GM10266 (cell line): ENCODE data around the gene RBMS3.

Experiments used
- DNase-seq: peaks from one replicate; pipeline ENCODE4 v3.0.0; 2012; ENCODE audit errors: extremely low spot score
- TF ChIP-seq, protein P1 (sequence below): IDR thresholded peaks from 2 replicates; pipeline ENCODE4 v1.5.1; 2012; ENCODE audit warnings: mild to moderate bottlenecking, low read depth; ENCODE audit not compliant: control insufficient read depth, insufficient read depth; ENCODE audit errors: missing control alignments

Gene RBMS3

GRCh38 chr3:29537889-29538609, 257.2 kb downstream of the RBMS3 start:
- DNase-seq, result no peak
- TF ChIP-seq, protein P1, sequence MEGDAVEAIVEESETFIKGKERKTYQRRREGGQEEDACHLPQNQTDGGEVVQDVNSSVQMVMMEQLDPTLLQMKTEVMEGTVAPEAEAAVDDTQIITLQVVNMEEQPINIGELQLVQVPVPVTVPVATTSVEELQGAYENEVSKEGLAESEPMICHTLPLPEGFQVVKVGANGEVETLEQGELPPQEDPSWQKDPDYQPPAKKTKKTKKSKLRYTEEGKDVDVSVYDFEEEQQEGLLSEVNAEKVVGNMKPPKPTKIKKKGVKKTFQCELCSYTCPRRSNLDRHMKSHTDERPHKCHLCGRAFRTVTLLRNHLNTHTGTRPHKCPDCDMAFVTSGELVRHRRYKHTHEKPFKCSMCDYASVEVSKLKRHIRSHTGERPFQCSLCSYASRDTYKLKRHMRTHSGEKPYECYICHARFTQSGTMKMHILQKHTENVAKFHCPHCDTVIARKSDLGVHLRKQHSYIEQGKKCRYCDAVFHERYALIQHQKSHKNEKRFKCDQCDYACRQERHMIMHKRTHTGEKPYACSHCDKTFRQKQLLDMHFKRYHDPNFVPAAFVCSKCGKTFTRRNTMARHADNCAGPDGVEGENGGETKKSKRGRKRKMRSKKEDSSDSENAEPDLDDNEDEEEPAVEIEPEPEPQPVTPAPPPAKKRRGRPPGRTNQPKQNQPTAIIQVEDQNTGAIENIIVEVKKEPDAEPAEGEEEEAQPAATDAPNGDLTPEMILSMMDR, result no peak

- TF ChIP-seq, protein P1, result no peak
- DNase-seq, result no peak
Observed at GRCh38 chr3:29538610-29538958, 257.7 kb downstream of the RBMS3 start.

- TF ChIP-seq, protein P1, result no peak
- no peak for DNase-seq
Observed at GRCh38 chr3:29540544-29540943, 259.7 kb downstream of the RBMS3 start.

GRCh38 chr3:29544701-29545363, 264.0 kb downstream of the RBMS3 start:
- DNase-seq, result no peak
- TF ChIP-seq, protein P1, result no peak

DNA sequence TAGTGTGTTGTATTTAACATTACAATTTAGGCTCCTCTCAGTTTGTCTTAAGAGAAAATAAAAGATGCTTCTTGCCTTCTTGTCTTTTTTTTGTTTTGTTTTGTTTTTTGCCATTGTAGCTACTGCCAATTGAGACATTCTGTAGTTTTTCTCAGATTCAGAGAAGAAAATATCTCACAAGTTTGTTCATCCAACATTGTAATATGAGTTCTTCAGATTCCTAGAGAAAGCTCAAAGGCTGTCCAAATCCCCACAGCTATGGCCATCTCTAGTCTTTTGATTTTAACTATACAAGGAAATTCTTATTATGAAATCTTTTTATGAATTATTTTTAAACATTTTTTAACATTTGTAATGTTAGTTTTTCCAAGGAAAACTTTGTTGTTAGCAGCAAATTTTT, 264.7 kb downstream of the RBMS3 start:
- no peak for DNase-seq
- TF ChIP-seq, protein P1, result no peak

GRCh38 chr3:29552051-29552450, 271.2 kb downstream of the RBMS3 start:
- TF ChIP-seq, protein P1, result no peak
- DNase-seq, result no peak

DNA sequence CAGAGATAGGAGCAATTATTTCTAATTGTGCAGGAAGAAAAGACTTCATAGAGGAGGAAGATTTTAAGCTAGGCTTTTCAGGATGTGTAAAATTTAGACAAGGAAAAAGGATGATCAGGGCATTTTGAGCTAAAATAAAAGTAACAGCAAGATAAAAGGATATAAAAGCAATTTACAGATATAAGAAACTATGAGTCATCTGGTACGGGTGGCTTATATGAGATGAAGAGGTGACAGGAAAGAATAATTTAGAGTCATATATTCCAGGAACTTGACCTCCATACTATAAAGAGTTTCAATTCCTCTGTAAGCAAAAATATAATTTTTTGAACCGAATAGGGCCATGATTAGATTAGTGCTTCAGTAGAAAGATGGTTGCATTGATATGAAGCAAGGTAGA, 273.7 kb downstream of the RBMS3 start:
- no peak for DNase-seq
- TF ChIP-seq, protein P1, result no peak
